IPS DF 4.7 (cell line): ENCODE results near the gene ZNRF2.
"Not testable (repeated sequence)": the region's sequence is repeated elsewhere in the genome, so short reads cannot be mapped to it uniquely, and the experiment has no call there.

Experiments
- DNase-seq: peaks from one replicate; pipeline ENCODE4 v3.0.0-alpha.2; 2013; ENCODE audit warnings: low spot score; ENCODE audit errors: extremely low read depth

The ZNRF2 gene

DNA sequence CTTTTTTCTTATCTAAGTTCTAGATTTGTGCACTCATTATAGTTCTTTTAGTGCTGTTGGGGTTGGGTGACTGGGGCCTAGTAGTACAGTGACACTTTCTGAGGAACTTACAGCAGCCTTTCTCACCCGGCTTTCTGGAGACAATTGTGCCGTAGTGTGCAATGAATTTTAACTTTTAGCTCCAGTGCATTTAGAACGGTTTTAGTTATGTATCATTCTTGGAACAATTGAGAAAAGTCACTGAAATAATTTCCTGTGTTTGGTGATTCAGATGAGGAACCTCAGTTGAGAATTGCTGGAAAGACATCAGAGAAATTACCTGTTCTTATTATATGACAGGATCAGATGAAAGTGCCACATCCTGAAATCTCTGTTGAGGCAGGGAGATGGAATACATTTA lies 3.2 kb downstream of the ZNRF2 start:
- DNase-seq, result not testable (repeated sequence)

GRCh38 chr7:30289634-30290033 lies 5.2 kb downstream of the ZNRF2 start:
- DNase-seq, result not testable (repeated sequence)

GRCh38 chr7:30290317-30290716 lies 5.9 kb downstream of the ZNRF2 start:
- not testable (repeated sequence) for DNase-seq

DNA sequence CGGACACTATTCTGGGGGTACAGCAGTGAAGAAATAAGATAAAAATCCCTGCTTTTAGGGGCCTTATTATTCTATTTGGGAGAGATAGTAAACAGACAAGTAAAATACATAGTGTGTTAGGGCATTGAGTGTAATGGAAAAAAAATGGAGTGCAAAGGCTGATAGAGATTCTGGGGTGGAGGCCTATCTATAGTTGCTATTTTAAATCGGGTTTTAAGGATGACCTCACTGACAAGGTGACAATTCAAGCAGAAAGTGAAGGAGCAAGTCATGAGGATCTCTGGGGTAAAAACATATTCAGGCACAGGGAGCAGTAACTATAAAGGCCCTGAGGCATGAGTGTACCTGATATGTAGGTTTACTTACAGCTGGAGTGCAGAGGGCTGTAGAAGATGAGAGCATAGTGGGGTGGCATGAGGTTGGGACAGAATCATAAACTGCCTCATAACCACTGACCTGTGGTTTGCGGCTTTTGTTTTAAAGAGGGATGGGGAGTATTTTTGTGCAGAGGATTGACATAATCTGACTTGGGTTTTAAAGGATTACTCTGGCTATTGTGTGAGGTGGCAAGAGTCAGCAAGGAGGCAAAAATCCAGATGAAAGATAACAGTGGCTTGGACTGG lies 8.1 kb downstream of the ZNRF2 start:
- not testable (repeated sequence) for DNase-seq

DNA sequence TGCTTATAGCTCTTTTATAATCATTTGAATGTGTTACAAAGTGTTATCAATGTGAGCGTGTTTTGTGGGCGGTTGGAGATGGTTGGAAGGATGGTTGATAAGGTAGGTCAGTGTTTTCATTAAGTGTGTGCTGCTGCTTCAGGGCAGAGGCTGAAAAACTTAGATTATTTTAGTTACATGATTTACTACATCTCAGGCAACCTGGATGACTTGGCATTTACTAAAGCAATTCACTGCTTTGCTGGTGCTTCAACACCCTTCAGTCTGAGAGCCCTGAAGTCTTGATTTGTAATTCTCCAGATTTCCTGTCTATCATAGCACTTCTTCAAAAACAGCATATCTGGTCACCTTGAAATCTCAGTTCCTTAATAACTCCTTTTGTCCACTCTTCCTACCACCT lies 11.9 kb downstream of the ZNRF2 start:
- not testable (repeated sequence) for DNase-seq

- DNase-seq, result not testable (repeated sequence)
These were observed 13.1 kb downstream of the ZNRF2 start for GRCh38 chr7:30297499-30297898.

GRCh38 chr7:30298409-30298808 lies 14.0 kb downstream of the ZNRF2 start:
- not testable (repeated sequence) for DNase-seq

DNA sequence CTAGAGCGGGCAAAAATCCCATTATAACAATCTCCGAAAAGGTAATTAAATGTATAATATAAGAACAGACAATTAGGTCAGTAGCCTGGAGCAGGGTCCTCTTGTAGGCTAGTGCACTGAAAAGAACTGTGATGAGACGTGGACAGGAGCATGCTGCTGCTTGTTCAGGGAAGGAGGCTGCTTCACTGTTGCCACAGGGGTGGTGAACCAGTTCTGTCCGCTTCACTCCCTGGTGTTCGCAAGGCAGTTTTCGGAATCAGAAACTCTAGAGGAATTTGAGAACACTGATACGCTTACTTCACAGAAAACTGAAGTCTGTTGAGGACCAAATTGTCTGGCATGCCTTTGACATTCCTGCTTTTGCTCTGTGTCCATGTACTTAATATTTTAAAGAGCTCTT lies 17.4 kb downstream of the ZNRF2 start:
- DNase-seq, result no peak

DNA sequence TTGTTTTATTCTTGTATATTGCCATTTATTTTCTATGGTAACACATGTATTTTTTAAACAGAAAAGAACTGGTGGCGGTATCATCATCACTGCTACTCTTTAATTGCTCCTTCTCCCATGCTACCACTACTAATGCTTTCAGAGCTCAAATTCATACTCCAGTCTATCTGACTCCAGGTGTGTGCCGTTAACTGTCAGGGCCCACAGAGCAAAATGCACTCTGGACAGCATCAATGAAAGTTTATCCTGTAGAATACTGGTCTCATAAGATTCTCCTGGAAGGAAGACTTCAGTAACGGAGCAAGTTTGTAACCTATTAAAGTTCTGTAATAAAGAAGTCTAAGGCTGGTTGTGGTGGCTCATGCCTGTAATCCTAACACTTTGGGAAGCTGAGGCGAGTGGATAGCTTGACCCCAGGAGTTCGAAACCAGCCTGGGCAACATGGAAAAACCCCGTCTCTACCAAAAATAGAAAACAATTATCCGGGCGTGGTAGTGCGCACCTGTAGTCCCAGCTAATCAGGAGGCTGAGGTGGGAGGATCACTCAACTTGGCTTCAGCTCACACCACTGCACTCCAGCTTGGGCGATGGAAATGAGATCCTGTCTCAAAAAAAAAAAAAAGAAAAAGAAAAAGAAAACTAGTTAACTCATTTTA lies 18.4 kb downstream of the ZNRF2 start:
- DNase-seq, result no peak

GRCh38 chr7:30303312-30304039 lies 19.1 kb downstream of the ZNRF2 start:
- DNase-seq, result no peak

- DNase-seq, result no peak
These were observed 19.9 kb downstream of the ZNRF2 start for GRCh38 chr7:30304177-30304884.

DNA sequence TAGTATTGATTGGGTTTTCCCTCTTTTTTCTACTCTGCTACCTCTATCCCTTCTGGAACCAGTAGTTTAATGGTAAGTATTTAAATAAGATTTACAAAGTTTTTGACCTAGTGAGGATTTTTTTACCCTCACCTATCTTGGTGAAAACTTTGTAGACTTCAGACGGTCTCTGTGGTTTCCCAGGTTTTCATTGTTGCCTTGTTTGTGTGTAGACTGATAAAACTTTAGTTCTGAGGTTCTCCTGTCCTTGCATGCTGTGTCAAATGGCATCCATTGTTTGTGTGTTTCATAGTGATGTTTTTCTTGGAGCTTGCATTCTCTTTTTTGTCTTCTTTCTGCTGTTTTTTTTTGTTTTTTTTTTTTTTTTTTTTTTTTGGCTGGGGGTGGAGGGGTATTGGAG lies 22.6 kb downstream of the ZNRF2 start:
- no peak for DNase-seq

GRCh38 chr7:30308389-30308788 lies 24.0 kb downstream of the ZNRF2 start:
- DNase-seq, result no peak

DNA sequence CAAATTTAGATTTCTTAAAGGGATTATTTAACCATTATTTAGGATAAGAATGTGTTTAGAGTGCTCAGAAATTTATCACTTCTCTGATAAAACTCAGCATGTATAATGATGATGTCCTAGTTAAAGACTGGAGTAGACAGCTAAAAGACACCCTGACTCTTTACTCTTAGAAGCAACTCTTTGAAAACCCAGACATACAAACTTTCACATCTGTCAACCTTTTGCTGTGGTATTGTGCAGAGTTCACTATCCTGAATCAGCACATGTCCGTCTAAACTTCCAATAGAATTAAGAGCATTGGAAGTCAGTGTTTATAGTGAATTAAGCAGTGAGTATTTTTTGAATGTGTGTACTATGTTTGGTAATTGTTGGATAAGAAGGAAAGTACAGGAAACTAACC lies 24.9 kb downstream of the ZNRF2 start:
- DNase-seq, result no peak

DNA sequence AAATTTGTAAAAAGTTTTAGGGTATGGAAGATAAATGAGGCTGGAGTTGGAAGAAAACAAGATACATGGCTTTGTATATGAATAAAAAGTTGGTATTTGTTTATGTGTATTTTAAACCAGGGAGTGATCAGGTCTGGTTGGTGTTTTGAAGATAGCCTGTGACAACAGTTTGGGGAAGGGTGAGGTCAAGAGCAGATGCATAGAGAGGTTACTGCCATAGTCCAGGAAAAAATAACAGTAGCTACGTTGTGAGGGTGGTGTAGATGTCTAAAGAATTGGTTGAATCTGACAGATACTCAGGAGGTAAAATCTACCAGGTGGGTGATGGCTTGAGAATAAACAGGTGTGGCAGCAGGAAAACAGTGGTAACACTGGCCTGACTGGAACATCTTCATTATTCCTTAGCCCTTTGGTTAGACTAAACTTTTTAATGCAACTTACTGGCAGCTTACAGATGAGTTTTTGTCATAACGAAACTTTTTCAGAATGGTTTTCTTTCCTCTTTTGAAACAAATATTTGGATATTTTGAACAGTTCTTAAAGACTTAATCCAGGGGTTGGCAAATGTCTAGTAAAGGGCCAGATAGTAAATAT lies 25.5 kb downstream of the ZNRF2 start:
- no peak for DNase-seq

- no peak for DNase-seq
These were observed 26.4 kb downstream of the ZNRF2 start for GRCh38 chr7:30310674-30311362.

DNA sequence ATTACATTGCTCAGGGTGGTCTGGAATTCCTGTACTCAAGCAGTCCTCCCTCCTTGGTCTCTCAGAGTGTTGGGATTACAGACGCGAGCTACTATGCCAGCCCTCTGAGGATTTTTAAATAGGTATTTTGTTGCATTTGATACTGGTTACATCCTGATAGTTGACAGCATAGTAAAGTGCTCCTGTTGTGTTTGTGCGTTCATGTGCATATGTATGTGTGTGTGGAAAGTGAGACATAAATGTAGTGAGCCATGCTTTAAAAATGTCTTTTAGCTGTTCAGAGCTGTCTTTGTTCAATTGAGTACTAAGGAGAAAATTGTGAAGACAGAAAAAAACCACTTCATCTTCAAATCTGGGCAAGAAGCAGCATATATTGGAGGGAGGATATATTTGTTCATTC lies 27.8 kb downstream of the ZNRF2 start:
- no peak for DNase-seq

GRCh38 chr7:30313348-30313747 lies 29.0 kb downstream of the ZNRF2 start:
- no peak for DNase-seq

DNA sequence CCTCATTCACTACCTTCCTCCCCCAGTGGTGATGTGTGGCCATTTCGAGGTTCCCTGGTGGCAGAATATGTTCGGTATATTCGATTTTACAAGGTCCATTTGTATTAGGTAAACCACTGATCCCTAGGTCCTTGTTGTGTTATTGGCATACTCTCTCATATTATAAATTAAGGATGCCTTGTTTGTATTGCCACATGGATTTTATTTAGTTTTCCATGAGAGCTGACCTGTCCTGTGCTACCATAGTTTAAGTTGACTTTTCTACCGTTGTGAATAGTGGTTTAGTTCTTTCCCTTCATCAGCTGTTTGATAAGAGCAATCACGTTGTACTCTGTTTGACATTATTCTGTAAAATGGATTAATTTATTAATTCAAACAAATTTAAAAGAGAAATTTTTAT lies 29.4 kb downstream of the ZNRF2 start:
- DNase-seq, result no peak

DNA sequence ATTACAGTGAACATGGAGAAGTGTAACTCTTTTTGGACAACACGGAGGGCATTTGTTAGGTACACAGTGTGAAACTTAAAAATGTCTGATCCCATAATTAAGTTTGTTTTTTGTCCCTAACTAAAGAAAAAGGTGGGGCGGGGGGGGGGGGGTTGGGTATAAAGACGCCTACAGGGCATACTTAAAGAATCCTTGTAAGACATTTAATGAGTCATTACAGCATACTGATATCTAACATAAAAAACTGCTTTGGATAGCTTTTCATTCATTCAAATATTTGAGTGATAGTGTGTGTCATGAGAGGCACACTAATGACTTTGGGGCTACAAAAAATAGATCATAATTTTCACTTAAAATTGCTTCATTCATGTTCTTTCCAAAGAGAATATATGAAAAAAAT lies 31.2 kb downstream of the ZNRF2 start:
- no peak for DNase-seq

DNA sequence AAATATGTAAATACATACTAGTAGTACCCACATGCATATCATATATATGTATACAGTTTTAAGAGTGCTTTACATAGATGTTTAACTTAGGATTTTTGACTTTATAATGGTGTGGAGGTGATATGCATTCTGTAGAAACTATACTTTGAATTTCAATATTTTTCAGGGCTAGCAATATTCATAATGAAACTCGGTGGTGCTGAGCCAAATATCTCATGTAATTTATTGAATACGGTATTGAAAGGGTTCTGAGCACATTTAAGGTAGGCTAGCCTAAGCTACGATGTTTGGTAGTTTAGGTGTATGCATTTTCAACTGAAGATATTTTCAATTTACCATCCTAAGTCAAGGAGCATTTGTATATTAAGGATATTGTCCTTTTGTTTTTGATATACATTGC lies 36.0 kb downstream of the ZNRF2 start:
- DNase-seq, result no peak
